Measurements from ENCODE around the gene APOL6. TPM values are rescaled to one million over a fixed set of nuclear protein-coding genes. Genes with fewer than 3 reads are reported as not detected.
"Not testable (repeated sequence)": the region's sequence is repeated elsewhere in the genome, so short reads cannot be mapped to it uniquely, and the experiment has no call there.

Gene APOL6
- total RNA-seq, 4 donors from 2014 or later: 28.9 to 70.2 (median 46.8) TPM

GRCh38 chr22:35677460-35678187, 29.4 kb downstream of the APOL6 start:
- TF ChIP-seq POLR2A (IDR thresholded peaks at IDR 0.05): no peak
- Histone ChIP-seq H3K27me3 (no peaks in the 10 kb centered on the region), H3K9me3 (no peaks in the 10 kb centered on the region), H3K27ac (no peak overlapping the region), H3K4me3 (no peak overlapping the region), H3K36me3 (no peaks in the 10 kb centered on the region), H3K4me1 (peaks cover 0 to 4% (median 0%) of the 10 kb centered on the region in 4 donors)
- no peak for DNase-seq

- no peak overlapping the region for H3K27ac ChIP-seq
- no peak for TF ChIP-seq CTCF (IDR thresholded peaks at IDR 0.05)
- no peak for TF ChIP-seq POLR2A (IDR thresholded peaks at IDR 0.05)
- peaks cover 0 to 4% (median 0%) of the 10 kb centered on the region in 4 donors for H3K4me1 ChIP-seq
- no peak for DNase-seq
- no peaks in the 10 kb centered on the region for H3K27me3 ChIP-seq
- H3K4me3 ChIP-seq: no peak overlapping the region
- no peaks in the 10 kb centered on the region for H3K36me3 ChIP-seq
- H3K9me3 ChIP-seq: no peaks in the 10 kb centered on the region
Observed at GRCh38 chr22:35678836-35679235, 30.6 kb downstream of the APOL6 start.

GRCh38 chr22:35679492-35679891, 31.2 kb downstream of the APOL6 start:
- H3K27me3 ChIP-seq, H3K36me3 ChIP-seq, H3K9me3 ChIP-seq, H3K4me1 ChIP-seq, DNase-seq, H3K27ac ChIP-seq, H3K4me3 ChIP-seq: not testable (repeated sequence)

GRCh38 chr22:35681454-35682052, 33.3 kb downstream of the APOL6 start:
- TF ChIP-seq CTCF (IDR thresholded peaks at IDR 0.05): no peak
- no peak for TF ChIP-seq POLR2A (IDR thresholded peaks at IDR 0.05)
- no peaks in the 10 kb centered on the region for H3K4me1 ChIP-seq
- H3K27ac ChIP-seq: no peak overlapping the region
- H3K4me3 ChIP-seq: no peak overlapping the region
- H3K36me3 ChIP-seq: no peaks in the 10 kb centered on the region
- H3K27me3 ChIP-seq: no peaks in the 10 kb centered on the region
- no peak for DNase-seq
- no peaks in the 10 kb centered on the region for H3K9me3 ChIP-seq

- Histone ChIP-seq H3K4me3 (no peak overlapping the region), H3K27me3 (no peaks in the 10 kb centered on the region), H3K27ac (no peak overlapping the region), H3K4me1 (no peaks in the 10 kb centered on the region), H3K9me3 (no peaks in the 10 kb centered on the region), H3K36me3 (no peaks in the 10 kb centered on the region)
- DNase-seq: no peak
- TF ChIP-seq POLR2A (IDR thresholded peaks at IDR 0.05) (no peak), CTCF (IDR thresholded peaks at IDR 0.05) (no peak)
Observed at GRCh38 chr22:35683560-35683959, 35.3 kb downstream of the APOL6 start.

GRCh38 chr22:35684270-35684700, 36.0 kb downstream of the APOL6 start:
- H3K9me3 ChIP-seq: no peaks in the 10 kb centered on the region
- no peak for TF ChIP-seq POLR2A (IDR thresholded peaks at IDR 0.05)
- TF ChIP-seq CTCF (IDR thresholded peaks at IDR 0.05): no peak
- H3K27ac ChIP-seq: no peak overlapping the region
- no peak for DNase-seq
- no peaks in the 10 kb centered on the region for H3K36me3 ChIP-seq
- H3K4me1 ChIP-seq: no peaks in the 10 kb centered on the region
- no peak overlapping the region for H3K4me3 ChIP-seq
- H3K27me3 ChIP-seq: no peaks in the 10 kb centered on the region

Data from Peyer's patch (tissue), 4 donors.